HG02852 (cell line): ENCODE results near the gene ATP1A3.
"Not testable (repeated sequence)": the region's sequence is repeated elsewhere in the genome, so short reads cannot be mapped to it uniquely, and the experiment has no call there.

ENCODE experiments used
- ATAC-seq: cut with Tn5 transposase; IDR thresholded peaks from one replicate; pipeline ENCODE4 v1.9.1; 2021; ENCODE audit warnings: mild to moderate bottlenecking, moderate library complexity; ENCODE audit not compliant: unreplicated experiment

ATP1A3 gene

GRCh38 chr19:41993612-41994483, at the start of gene ATP1A3:
ATP1A3 (minus strand) TSS chr19:41994230; CDS start chr19:41994076, 154 bp downstream.
- ATAC-seq: no peak

- no peak for ATAC-seq
Measured at GRCh38 chr19:42042455-42043170, 48.6 kb upstream of the ATP1A3 start.

- ATAC-seq: not testable (repeated sequence)
Measured at GRCh38 chr19:42040491-42040890, 46.5 kb upstream of the ATP1A3 start.

- no peak for ATAC-seq
Measured at GRCh38 chr19:42040031-42040430, 46.0 kb upstream of the ATP1A3 start.

- ATAC-seq: no peak
Measured at GRCh38 chr19:42038666-42039065, 44.6 kb upstream of the ATP1A3 start.

GRCh38 chr19:42037649-42038048, 43.6 kb upstream of the ATP1A3 start:
- no peak for ATAC-seq

GRCh38 chr19:42034640-42035391, 40.8 kb upstream of the ATP1A3 start:
- not testable (repeated sequence) for ATAC-seq

- no peak for ATAC-seq
Measured at GRCh38 chr19:42033413-42033812, 39.4 kb upstream of the ATP1A3 start.

GRCh38 chr19:42032431-42032830, 38.4 kb upstream of the ATP1A3 start:
- no peak for ATAC-seq

GRCh38 chr19:42030645-42031440, 36.8 kb upstream of the ATP1A3 start:
- ATAC-seq: no peak

GRCh38 chr19:42028304-42029216, 34.5 kb upstream of the ATP1A3 start:
- ATAC-seq: no peak

- no peak for ATAC-seq
Measured at GRCh38 chr19:42024622-42025111, 30.6 kb upstream of the ATP1A3 start.

GRCh38 chr19:42023943-42024260, 29.9 kb upstream of the ATP1A3 start:
- no peak for ATAC-seq

GRCh38 chr19:42023121-42023942, 29.3 kb upstream of the ATP1A3 start:
- no peak for ATAC-seq

GRCh38 chr19:42022616-42023015, 28.6 kb upstream of the ATP1A3 start:
- ATAC-seq: no peak

GRCh38 chr19:42021185-42021584, 27.2 kb upstream of the ATP1A3 start:
- ATAC-seq: no peak

- no peak for ATAC-seq
Measured at GRCh38 chr19:42018503-42019193, 24.6 kb upstream of the ATP1A3 start.

- no peak for ATAC-seq
Measured at GRCh38 chr19:42017040-42017439, 23.0 kb upstream of the ATP1A3 start.
